CD14-positive monocyte (primary cell): ENCODE data around the gene UGT1A10. TPM values are rescaled to one million over a fixed set of nuclear protein-coding genes. Genes with fewer than 3 reads are reported as not detected.
A peak's percentile ranks its signal among the peaks of the same experiment; 100 is the strongest.

Experiments used
- DNase-seq, 3 donors: peaks; one replicate each; pipeline ENCODE4 v3.0.0-alpha.2; 2011 to 2022
- H2AFZ ChIP-seq: 2 replicates; pipeline ENCODE4 v1.6.0; 2012; ENCODE audit warnings: mild to moderate bottlenecking, low read depth, low read length, inconsistent platforms; ENCODE audit not compliant: insufficient read depth, poor library complexity, severe bottlenecking
- H3K27ac ChIP-seq, 2 donors: 1 replicate in 1 of 2; 2 replicates in 1 of 2; pipeline ENCODE4 v1.5.1; 2012 to 2013; ENCODE audit warnings: low read length in 2 of 2, control low read depth in 1 of 2, inconsistent platforms in 1 of 2, low read depth in 1 of 2, mild to moderate bottlenecking in 1 of 2
- H3K27me3 ChIP-seq, 2 donors: one replicate each; pipeline versions ENCODE4 v1.6.0 to v1.6.1; 2011 to 2013; ENCODE audit warnings: low read length in 2 of 2; ENCODE audit not compliant: control insufficient read depth in 2 of 2, insufficient read depth in 2 of 2
- H3K36me3 ChIP-seq, 2 donors: replicated peaks in 1 of 2; 1 replicate in 1 of 2; 2 replicates in 1 of 2; pipeline versions ENCODE4 v1.5.1 to v1.6.1; 2012 to 2013; ENCODE audit warnings: low read length in 2 of 2, control low read depth in 1 of 2, inconsistent platforms in 1 of 2, mild to moderate bottlenecking in 1 of 2; ENCODE audit not compliant: insufficient read depth in 2 of 2, control insufficient read depth in 1 of 2
- H3K4me1 ChIP-seq, 2 donors: 1 replicate in 1 of 2; 2 replicates in 1 of 2; pipeline versions ENCODE4 v1.5.1 to v1.6.1; 2012 to 2013; ENCODE audit warnings: low read length in 2 of 2, control low read depth in 1 of 2, inconsistent platforms in 1 of 2, mild to moderate bottlenecking in 1 of 2, moderate library complexity in 1 of 2; ENCODE audit not compliant: insufficient read depth in 2 of 2, control insufficient read depth in 1 of 2
- H3K4me2 ChIP-seq: replicated peaks from 2 replicates; pipeline ENCODE3; 2012; ENCODE audit warnings: low read length, moderate library complexity, mild to moderate bottlenecking; ENCODE audit not compliant: poor library complexity, severe bottlenecking; ENCODE audit errors: extremely low read depth
- H3K4me3 ChIP-seq, 3 experiments: fragments of 200-600 bp in 1 of 3; sonication (generic) in 1 of 3; replicated peaks in 1 of 3; 1 replicate in 2 of 3; 2 replicates in 1 of 3; pipeline ENCODE4 v1.5.1; 2011 to 2013; ENCODE audit warnings: low read length in 3 of 3, mild to moderate bottlenecking in 3 of 3, control low read depth in 2 of 3, low read depth in 2 of 3, inconsistent platforms in 1 of 3, moderate library complexity in 1 of 3
- H3K79me2 ChIP-seq: 2 replicates; pipeline ENCODE4 v1.6.0; 2012; ENCODE audit warnings: mild to moderate bottlenecking, control low read depth, inconsistent platforms, low read length, moderate library complexity; ENCODE audit not compliant: insufficient read depth
- H3K9ac ChIP-seq: 2 replicates; pipeline ENCODE4 v1.6.0; 2017; ENCODE audit warnings: low read length, mild to moderate bottlenecking; ENCODE audit not compliant: insufficient read depth, poor library complexity, severe bottlenecking
- H3K9me3 ChIP-seq, 2 donors: replicated peaks in 1 of 2; 1 replicate in 1 of 2; 2 replicates in 1 of 2; pipeline versions ENCODE4 v1.5.1 to v1.6.1; 2012 to 2013; ENCODE audit warnings: low read length in 2 of 2, control low read depth in 1 of 2; ENCODE audit not compliant: control insufficient read depth in 1 of 2, insufficient read depth in 1 of 2
- H4K20me1 ChIP-seq: 2 replicates; pipeline ENCODE4 v1.6.0; 2012; ENCODE audit warnings: mild to moderate bottlenecking, low read length, control low read depth, moderate library complexity; ENCODE audit not compliant: insufficient read depth
- H3K27ac Mint-ChIP-seq, 7 donors: one replicate each; pipeline ENCODE4 v1.8.0; 2020; ENCODE audit warnings: mild to moderate bottlenecking in 7 of 7, mixed read lengths in 7 of 7, moderate library complexity in 6 of 7, inconsistent platforms in 2 of 7
- H3K27me3 Mint-ChIP-seq, 3 donors: one replicate each; pipeline ENCODE4 v1.8.0; 2021 to 2022; ENCODE audit warnings: low read depth in 3 of 3, mild to moderate bottlenecking in 3 of 3, mixed read lengths in 3 of 3, moderate library complexity in 3 of 3, inconsistent platforms in 1 of 3
- H3K36me3 Mint-ChIP-seq, 2 donors: one replicate each; pipeline ENCODE4 v1.8.0; 2020; ENCODE audit warnings: mixed read lengths in 2 of 2, inconsistent platforms in 1 of 2, mild to moderate bottlenecking in 1 of 2
- H3K4me1 Mint-ChIP-seq: one replicate; pipeline ENCODE4 v1.8.0; 2020; ENCODE audit warnings: mild to moderate bottlenecking, mixed read lengths
- H3K4me3 Mint-ChIP-seq, 2 donors: one replicate each; pipeline ENCODE4 v1.8.0; 2020; ENCODE audit warnings: mild to moderate bottlenecking in 2 of 2, mixed read lengths in 2 of 2, moderate library complexity in 1 of 2
- H3K9me3 Mint-ChIP-seq, 7 donors: one replicate each; pipeline ENCODE4 v1.8.0; 2020 to 2022; ENCODE audit warnings: mixed read lengths in 7 of 7, mild to moderate bottlenecking in 6 of 7, moderate library complexity in 6 of 7, inconsistent platforms in 2 of 7
- WGBS: methylation state at CpG from one replicate; pipeline ENCODE4 v1.1.5; 2013; ENCODE audit warnings: missing lambda C conversion rate; ENCODE audit not compliant: insufficient coverage; 5-methylcytosine and 5-hydroxymethylcytosine counted together
- intact Hi-C, 2 donors: fragments of 100-400 bp; cut with micrococcal nuclease; formaldehyde crosslinking; loops; one replicate each; pipeline versions ENCODE4 v1.15.0 to v1.15.1; 2023
- polyA plus RNA-seq, 3 donors: library from polyadenylated mRNA; depleted of rRNA in 1 of 3; unstranded in 2 of 3; stranded (reverse) in 1 of 3; fragments of 300-500 nt in 2 of 3; fragments of >200 nt in 1 of 3; fragmentation: Illumina TruSeq in 2 of 3; gene quantifications; 1 replicate in 2 of 3; 2 replicates in 1 of 3; pipeline ENCODE4 v1.2.3, GENCODE V29; 2012 to 2021
- TF ChIP-seq, protein P1 (sequence below): fragments of 200-600 bp; IDR thresholded peaks from one replicate; pipeline ENCODE4 v1.8.0; 2022; ENCODE audit warnings: antibody characterized with exemption, mild to moderate bottlenecking

The UGT1A10 gene
- polyA plus RNA-seq, 3 donors = not detected

DNA sequence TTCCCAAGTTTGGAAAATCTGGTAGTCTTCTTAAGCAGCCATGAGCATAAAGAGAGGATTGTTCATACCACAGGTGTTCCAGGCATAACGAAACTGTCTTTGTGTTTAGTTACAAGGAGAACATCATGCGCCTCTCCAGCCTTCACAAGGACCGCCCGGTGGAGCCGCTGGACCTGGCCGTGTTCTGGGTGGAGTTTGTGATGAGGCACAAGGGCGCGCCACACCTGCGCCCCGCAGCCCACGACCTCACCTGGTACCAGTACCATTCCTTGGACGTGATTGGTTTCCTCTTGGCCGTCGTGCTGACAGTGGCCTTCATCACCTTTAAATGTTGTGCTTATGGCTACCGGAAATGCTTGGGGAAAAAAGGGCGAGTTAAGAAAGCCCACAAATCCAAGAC lies 135.9 kb downstream of the UGT1A10 start:
- Histone ChIP-seq H3K79me2 (no peaks in the 10 kb centered on the region), H3K9me3 (peaks cover 13 to 19% of the 10 kb centered on the region in 2 donors), H3K4me1 (no peaks in the 10 kb centered on the region), H3K27ac (no peak overlapping the region), H2AFZ (no peak overlapping the region), H3K4me3 (no peak overlapping the region), H3K4me2 (no peak overlapping the region), H4K20me1 (no peaks in the 10 kb centered on the region), H3K9ac (no peak overlapping the region), H3K36me3 (no peaks in the 10 kb centered on the region), H3K27me3 (no peaks in the 10 kb centered on the region)
- Mint-ChIP-seq H3K27me3 (peaks cover 4 to 6% (median 4%) of the 10 kb centered on the region in 3 donors), H3K36me3 (no peaks in the 10 kb centered on the region), H3K4me1 (no peaks in the 10 kb centered on the region), H3K9me3 (peaks cover 7 to 20% (median 14%) of the 10 kb centered on the region in 7 donors), H3K27ac (no peak overlapping the region), H3K4me3 (no peak overlapping the region)
- no peak for DNase-seq
- TF ChIP-seq, protein P1, sequence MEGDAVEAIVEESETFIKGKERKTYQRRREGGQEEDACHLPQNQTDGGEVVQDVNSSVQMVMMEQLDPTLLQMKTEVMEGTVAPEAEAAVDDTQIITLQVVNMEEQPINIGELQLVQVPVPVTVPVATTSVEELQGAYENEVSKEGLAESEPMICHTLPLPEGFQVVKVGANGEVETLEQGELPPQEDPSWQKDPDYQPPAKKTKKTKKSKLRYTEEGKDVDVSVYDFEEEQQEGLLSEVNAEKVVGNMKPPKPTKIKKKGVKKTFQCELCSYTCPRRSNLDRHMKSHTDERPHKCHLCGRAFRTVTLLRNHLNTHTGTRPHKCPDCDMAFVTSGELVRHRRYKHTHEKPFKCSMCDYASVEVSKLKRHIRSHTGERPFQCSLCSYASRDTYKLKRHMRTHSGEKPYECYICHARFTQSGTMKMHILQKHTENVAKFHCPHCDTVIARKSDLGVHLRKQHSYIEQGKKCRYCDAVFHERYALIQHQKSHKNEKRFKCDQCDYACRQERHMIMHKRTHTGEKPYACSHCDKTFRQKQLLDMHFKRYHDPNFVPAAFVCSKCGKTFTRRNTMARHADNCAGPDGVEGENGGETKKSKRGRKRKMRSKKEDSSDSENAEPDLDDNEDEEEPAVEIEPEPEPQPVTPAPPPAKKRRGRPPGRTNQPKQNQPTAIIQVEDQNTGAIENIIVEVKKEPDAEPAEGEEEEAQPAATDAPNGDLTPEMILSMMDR = no peak
- WGBS = 95% methylated on average over 14 of the region's 16 CpGs
- intact Hi-C loops = no loop called here

DNA sequence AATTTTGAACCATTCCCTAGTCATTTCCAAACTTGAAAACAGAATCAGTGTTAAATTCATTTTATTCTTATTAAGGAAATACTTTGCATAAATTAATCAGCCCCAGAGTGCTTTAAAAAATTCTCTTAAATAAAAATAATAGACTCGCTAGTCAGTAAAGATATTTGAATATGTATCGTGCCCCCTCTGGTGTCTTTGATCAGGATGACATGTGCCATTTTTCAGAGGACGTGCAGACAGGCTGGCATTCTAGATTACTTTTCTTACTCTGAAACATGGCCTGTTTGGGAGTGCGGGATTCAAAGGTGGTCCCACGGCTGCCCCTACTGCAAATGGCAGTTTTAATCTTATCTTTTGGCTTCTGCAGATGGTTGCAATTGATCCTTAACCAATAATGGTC lies 136.3 kb downstream of the UGT1A10 start:
- Histone ChIP-seq H3K4me3 (no peak overlapping the region), H3K4me2 (no peak overlapping the region), H3K4me1 (no peaks in the 10 kb centered on the region), H4K20me1 (no peaks in the 10 kb centered on the region), H3K27ac (no peak overlapping the region), H2AFZ (no peak overlapping the region), H3K79me2 (no peaks in the 10 kb centered on the region), H3K9me3 (peaks cover 14 to 19% of the 10 kb centered on the region in 2 donors), H3K9ac (no peak overlapping the region), H3K27me3 (no peaks in the 10 kb centered on the region), H3K36me3 (no peaks in the 10 kb centered on the region)
- 74% methylated on average over 3 of the region's 5 CpGs for WGBS
- TF ChIP-seq, protein P1 = no peak
- Mint-ChIP-seq H3K27ac (no peak overlapping the region), H3K4me3 (peak overlapping the region in 1 of 2 donors; percentile 1), H3K4me1 (no peaks in the 10 kb centered on the region), H3K36me3 (no peaks in the 10 kb centered on the region), H3K9me3 (peaks cover 7 to 23% (median 16%) of the 10 kb centered on the region in 7 donors), H3K27me3 (peaks cover 4 to 6% (median 4%) of the 10 kb centered on the region in 3 donors)
- intact Hi-C loops = no loop called here
- no peak for DNase-seq
